Measurements from ENCODE around the gene LRP6. TPM values are rescaled to one million over a fixed set of nuclear protein-coding genes. Genes with fewer than 3 reads are reported as not detected.

The LRP6 gene
- total RNA-seq, 1 donor from 2014 or later, result 55.0 TPM

GRCh38 chr12:12072064-12072760 is 194.6 kb downstream of the LRP6 start:
- no peak for DNase-seq (ENCODE audit: low read depth in 2 of 2)

- no peak for DNase-seq (ENCODE audit: low read depth in 2 of 2)
Observed at GRCh38 chr12:12070674-12071656, 195.9 kb downstream of the LRP6 start, which contains the start of gene BCL2L14. Gene BCL2L14, plus strand, starts transcription at chr12:12070939. Its CDS starts 8,367 bp downstream, at chr12:12079306.

- DNase-seq (ENCODE audit: low read depth in 2 of 2), result no peak
Observed at GRCh38 chr12:12069821-12070548, 196.9 kb downstream of the LRP6 start.

GRCh38 chr12:12068751-12069150 is 198.1 kb downstream of the LRP6 start:
- no peak for DNase-seq (ENCODE audit: low read depth in 2 of 2)

Other genes starting within 250 kb of the LRP6 start
- not detected in 2 replicates for gene BCL2L14, start 196.1 kb downstream of the LRP6 start, total RNA-seq
- 5.0 and 5.4 TPM in 2 replicates for gene MANSC1, start 83.2 kb upstream of the LRP6 start, total RNA-seq
- 2.2 and 4.0 TPM in 2 replicates for gene BORCS5, start 90.0 kb upstream of the LRP6 start, total RNA-seq

All from lung microvascular endothelial cell (primary cell).